22Rv1 (cell line): ENCODE data around the gene ZNF609.

Source experiments
- H3K27ac ChIP-seq: fragments of 450-650 bp; 2 replicates; pipeline ENCODE4 v1.5.1; 2017
- CTCF ChIP-seq: fragments of 450-650 bp; IDR thresholded peaks from 2 replicates; pipeline ENCODE4 v1.5.1; 2017; ENCODE audit warnings: mild to moderate bottlenecking
- ZFX ChIP-seq: fragments of 450-650 bp; IDR thresholded peaks from 2 replicates; pipeline ENCODE4 v1.6.1; 2017; ENCODE audit warnings: antibody characterized with exemption, borderline replicate concordance

The ZNF609 gene

GRCh38 chr15:64459066-64459781, 1.2 kb upstream of the ZNF609 start:
- no peak overlapping the region for H3K27ac ChIP-seq
- no peak for TF ChIP-seq ZFX
- TF ChIP-seq CTCF: no peak

GRCh38 chr15:64460724-64461720, 644 bp downstream of the ZNF609 start:
- TF ChIP-seq CTCF: no peak
- TF ChIP-seq ZFX: no peak
- H3K27ac ChIP-seq: peak overlapping the region; percentile 77

GRCh38 chr15:64461721-64462162, 1.4 kb downstream of the ZNF609 start:
- H3K27ac ChIP-seq: peak overlapping the region; percentile 77
- TF ChIP-seq CTCF: no peak
- TF ChIP-seq ZFX: no peak

- TF ChIP-seq CTCF: no peak
- TF ChIP-seq ZFX: no peak
- peak overlapping the region; percentile 77 for H3K27ac ChIP-seq
Measured at GRCh38 chr15:64462492-64462891, 2.1 kb downstream of the ZNF609 start.

- TF ChIP-seq CTCF: no peak
- TF ChIP-seq ZFX: no peak
- peak overlapping the region; percentile 23; the same call in 1 of the 2 replicates for H3K27ac ChIP-seq
Measured at GRCh38 chr15:64464276-64465005, 4.1 kb downstream of the ZNF609 start.

GRCh38 chr15:64466408-64467141, 6.2 kb downstream of the ZNF609 start:
- TF ChIP-seq CTCF (no peak), ZFX (no peak)
- H3K27ac ChIP-seq: no peak overlapping the region
